IMR-90 (cell line): ENCODE measurements around the gene ADCY2. TPM values are rescaled to one million over a fixed set of nuclear protein-coding genes. Genes with fewer than 3 reads are reported as not detected.

Experiments used
- ATAC-seq: fragments of 200-7000 bp; cut with Tn5 transposase; 2 replicates; pipeline ENCODE4 v1.9.1; 2020; ENCODE audit warnings: low read depth, mild to moderate bottlenecking, moderate library complexity
- BruUV-seq: library from RNA; stranded (reverse); fragments of 400-500 nt; replicated peaks from 2 replicates; lab custom pipeline; 2021; lab: Mats Ljungman, UMichigan
- CTCF ChIA-PET: fragments of 300-600 bp; formaldehyde crosslinking; extraction: SDS; loops from one replicate; lab custom pipeline; 2021; ENCODE audit warnings: antibody characterized with exemption; lab: Yijun Ruan, JAX
- POLR2A ChIA-PET: fragments of 300-600 bp; sonication (Branson Sonifier 250); formaldehyde crosslinking; loops from one replicate; lab custom pipeline; 2022; ENCODE audit warnings: antibody characterized with exemption; ENCODE audit not compliant: unreplicated experiment; lab: Charles Lee
- DNase-seq: peaks from one replicate; pipeline ENCODE4 v3.0.0; 2013
- H2AFZ ChIP-seq: replicated peaks from 2 replicates; pipeline ENCODE3; 2013; ENCODE audit warnings: low read length, mild to moderate bottlenecking; ENCODE audit not compliant: poor library complexity
- H2AK5ac ChIP-seq: 2 replicates; pipeline ENCODE4 v1.6.1; 2013; ENCODE audit warnings: low read depth, low read length, inconsistent platforms
- H2AK9ac ChIP-seq: replicated peaks from 2 replicates; pipeline ENCODE3; 2013; ENCODE audit warnings: mild to moderate bottlenecking, low read depth, low read length, moderate library complexity; ENCODE audit not compliant: poor library complexity
- H2BK120ac ChIP-seq: 2 replicates; pipeline ENCODE4 v1.6.1; 2013; ENCODE audit warnings: low read depth, low read length, inconsistent platforms
- H2BK15ac ChIP-seq: 3 replicates; pipeline ENCODE4 v1.6.1; 2013; ENCODE audit warnings: low read depth, low read length, inconsistent platforms
- H2BK20ac ChIP-seq: 2 replicates; pipeline ENCODE4 v1.6.1; 2013; ENCODE audit warnings: low read depth, mild to moderate bottlenecking, inconsistent platforms, low read length, moderate library complexity
- H2BK5ac ChIP-seq: 2 replicates; pipeline ENCODE4 v1.6.1; 2013; ENCODE audit warnings: mild to moderate bottlenecking, low read depth, low read length, inconsistent platforms; ENCODE audit not compliant: poor library complexity, severe bottlenecking
- H3K14ac ChIP-seq: replicated peaks from 2 replicates; pipeline ENCODE4 v1.6.1; 2013; ENCODE audit warnings: low read depth, low read length, inconsistent platforms
- H3K18ac ChIP-seq: 2 replicates; pipeline ENCODE4 v1.6.1; 2013; ENCODE audit warnings: low read depth, low read length, control low read depth
- H3K23ac ChIP-seq: 2 replicates; pipeline ENCODE4 v1.6.1; 2013; ENCODE audit warnings: low read depth, low read length, inconsistent platforms
- H3K27ac ChIP-seq: 2 replicates; pipeline ENCODE4 v1.5.1; 2013; ENCODE audit warnings: mild to moderate bottlenecking, control low read depth, low read length; ENCODE audit not compliant: insufficient read depth
- H3K27me3 ChIP-seq: 2 replicates; pipeline ENCODE4 v1.6.1; 2013; ENCODE audit warnings: low read length; ENCODE audit not compliant: control insufficient read depth, insufficient read depth
- H3K36me3 ChIP-seq: 2 replicates; pipeline ENCODE4 v1.6.1; 2013; ENCODE audit warnings: low read length, mixed read lengths; ENCODE audit not compliant: control insufficient read depth, insufficient read depth
- H3K4ac ChIP-seq: 2 replicates; pipeline ENCODE4 v1.6.1; 2013; ENCODE audit warnings: low read depth, low read length, inconsistent platforms
- H3K4me1 ChIP-seq: 2 replicates; pipeline ENCODE4 v1.6.1; 2013; ENCODE audit warnings: low read length, mixed read lengths; ENCODE audit not compliant: control insufficient read depth, insufficient read depth
- H3K4me2 ChIP-seq: 2 replicates; pipeline ENCODE4 v1.6.1; 2013; ENCODE audit warnings: low read depth, mild to moderate bottlenecking, control low read depth, low read length, moderate library complexity
- H3K4me3 ChIP-seq: 2 replicates; pipeline ENCODE4 v1.5.1; 2013; ENCODE audit warnings: low read depth, mild to moderate bottlenecking, control low read depth, low read length, moderate library complexity; ENCODE audit not compliant: insufficient read depth
- H3K56ac ChIP-seq: 2 replicates; pipeline ENCODE4 v1.6.1; 2013; ENCODE audit warnings: low read length, inconsistent platforms; ENCODE audit not compliant: insufficient read depth; ENCODE audit errors: extremely low read depth
- H3K79me1 ChIP-seq, 2 experiments: 2 replicates each; pipeline ENCODE4 v1.6.1; 2013; ENCODE audit warnings: low read length in 2 of 2, inconsistent platforms in 1 of 2, low read depth in 1 of 2
- H3K9ac ChIP-seq: 2 replicates; pipeline ENCODE4 v1.6.1; 2013; ENCODE audit warnings: low read depth, low read length, control low read depth
- H3K9me1 ChIP-seq: 2 replicates; pipeline ENCODE4 v1.6.1; 2013; ENCODE audit warnings: low read length, inconsistent platforms; ENCODE audit not compliant: insufficient read depth
- H3K9me3 ChIP-seq: 2 replicates; pipeline ENCODE4 v1.6.1; 2013; ENCODE audit warnings: low read length; ENCODE audit not compliant: control insufficient read depth, insufficient read depth
- H4K20me1 ChIP-seq: 2 replicates; pipeline ENCODE4 v1.6.1; 2013; ENCODE audit warnings: low read length, inconsistent platforms; ENCODE audit not compliant: insufficient read depth
- H4K5ac ChIP-seq: 2 replicates; pipeline ENCODE4 v1.6.1; 2013; ENCODE audit warnings: mild to moderate bottlenecking, low read depth, low read length, control low read depth
- H4K8ac ChIP-seq, 2 experiments: 2 replicates each; pipeline ENCODE4 v1.6.1; 2013; ENCODE audit warnings: low read depth in 2 of 2, low read length in 2 of 2, control low read depth in 1 of 2, inconsistent platforms in 1 of 2
- H4K91ac ChIP-seq: 2 replicates; pipeline ENCODE4 v1.6.1; 2013; ENCODE audit warnings: low read depth, low read length, inconsistent platforms; ENCODE audit not compliant: insufficient read depth
- BHLHE40 ChIP-seq: fragments of 150-350 bp; IDR thresholded peaks from 2 replicates; pipeline ENCODE4 v1.6.1; 2016; ENCODE audit warnings: mild to moderate bottlenecking, low read depth, low read length
- CHD1 ChIP-seq: IDR thresholded peaks from 2 replicates; pipeline ENCODE4 v1.6.1; 2012; ENCODE audit warnings: low read depth, low read length, improper control_type of control experiment
- ELK1 ChIP-seq: fragments of 150-350 bp; IDR thresholded peaks from 2 replicates; pipeline ENCODE4 v1.6.1; 2016; ENCODE audit warnings: low read depth, mild to moderate bottlenecking, low read length, moderate library complexity, borderline replicate concordance
- FOS ChIP-seq: fragments of 150-350 bp; IDR thresholded peaks from 2 replicates; pipeline ENCODE4 v1.6.1; 2016; ENCODE audit warnings: low read depth, low read length
- MXI1 ChIP-seq: IDR thresholded peaks from 2 replicates; pipeline ENCODE4 v1.6.1; 2012; ENCODE audit warnings: low read depth, mild to moderate bottlenecking, low read length, moderate library complexity, borderline replicate concordance
- POLR2A ChIP-seq: IDR thresholded peaks from 2 replicates; pipeline ENCODE4 v1.6.1; 2012; ENCODE audit warnings: mild to moderate bottlenecking, low read depth, low read length
- RAD21 ChIP-seq: IDR thresholded peaks from 2 replicates; pipeline ENCODE4 v1.6.1; 2012; ENCODE audit warnings: low read length, improper control_type of control experiment
- RCOR1 ChIP-seq: IDR thresholded peaks from 2 replicates; pipeline ENCODE4 v1.6.1; 2012; ENCODE audit warnings: mild to moderate bottlenecking, low read length, improper control_type of control experiment; ENCODE audit not compliant: insufficient replicate concordance
- SMC3 ChIP-seq: fragments of 150-350 bp; IDR thresholded peaks from 2 replicates; pipeline ENCODE4 v1.6.1; 2016; ENCODE audit warnings: low read depth, mild to moderate bottlenecking, antibody characterized with exemption, low read length, moderate library complexity
- USF2 ChIP-seq: fragments of 150-350 bp; IDR thresholded peaks from 2 replicates; pipeline ENCODE4 v1.6.1; 2017; ENCODE audit warnings: mild to moderate bottlenecking, antibody characterized with exemption, low read length, low read depth
- WGBS, 2 experiments: methylation state at CpG; one replicate each; pipeline versions ENCODE4 v1.1.5 to v1.1.7; 2013; ENCODE audit warnings: missing lambda C conversion rate in 2 of 2; ENCODE audit not compliant: insufficient read length in 1 of 2; ENCODE audit errors: extremely low coverage in 2 of 2; 5-methylcytosine and 5-hydroxymethylcytosine counted together
- dilution Hi-C: fragments of 300-500 bp; cut with HindIII; formaldehyde crosslinking; loops from one replicate; pipeline ENCODE4 v1.14.3; 2018; ENCODE audit warnings: low sequenced_read_pairs; ENCODE audit not compliant: unreplicated experiment
- in situ Hi-C: fragments of 300-500 bp; cut with MboI; formaldehyde crosslinking; loops from 3 replicates; pipeline ENCODE4 v1.14.3; 2019; ENCODE audit warnings: low sequenced_read_pairs, inconsistent platforms, mixed read lengths
- intact Hi-C: fragments of 100-400 bp; cut with micrococcal nuclease; formaldehyde crosslinking; loops from 2 replicates; pipeline ENCODE4 v1.10.0; 2022
- polyA plus RNA-seq, 3 experiments: library from polyadenylated mRNA; depleted of rRNA; stranded (reverse); fragments of >200 nt; gene quantifications; 2 replicates each; pipeline ENCODE4 v1.2.3, GENCODE V29; 2012; ENCODE audit warnings: low replicate concordance in 1 of 3
- total RNA-seq: library from RNA; depleted of rRNA; stranded (reverse); fragments of >200 nt; gene quantifications from 2 replicates; pipeline ENCODE4 v1.2.3, GENCODE V29; 2012
- TF ChIP-seq, protein P1 (sequence below): conservative IDR thresholded peaks from 2 replicates; pipeline ENCODE4 v1.5.1; 2012; ENCODE audit warnings: mild to moderate bottlenecking, low read depth, low read length, improper control_type of control experiment

The ADCY2 gene
- total and polyA plus RNA-seq, 2 of the 4 experiments (the other 2 are of a cell fraction), result not detected

GRCh38 chr5:7678030-7678429 lies 282.1 kb downstream of the ADCY2 start:
- Histone ChIP-seq H2AK5ac (no peak overlapping the region), H2BK15ac (no peak overlapping the region), H4K20me1 (no peaks in the 10 kb centered on the region), H2BK120ac (no peak overlapping the region), H3K23ac (no peak overlapping the region), H3K9ac (no peak overlapping the region), H3K27me3 (no peaks in the 10 kb centered on the region), H3K56ac (no peak overlapping the region), H3K9me3 (peaks cover 22% of the 10 kb centered on the region), H2BK5ac (no peak overlapping the region), H3K4me2 (no peak overlapping the region), H3K4me3 (no peak overlapping the region), H2AK9ac (no peak overlapping the region), H3K27ac (no peak overlapping the region), H4K91ac (no peak overlapping the region), H4K8ac (no peak overlapping the region), H3K18ac (no peak overlapping the region), H3K79me1 (no peaks in the 10 kb centered on the region), H2AFZ (no peak overlapping the region), H3K9me1 (no peaks in the 10 kb centered on the region), H4K5ac (no peak overlapping the region), H3K36me3 (no peaks in the 10 kb centered on the region), H3K4me1 (no peaks in the 10 kb centered on the region), H2BK20ac (no peak overlapping the region), H3K4ac (no peak overlapping the region), H3K14ac (no peak overlapping the region)
- no CpG with 5 or more reads among the region's 4 CpGs for WGBS, 2 experiments
- CTCF ChIA-PET, result no interaction called here
- BruUV-seq, result no TSS peak
- POLR2A ChIA-PET, result no interaction called here
- in situ Hi-C loops, result no loop called here
- intact Hi-C loops, result no loop called here
- dilution Hi-C loops, result no loop called here
- DNase-seq, result no peak
- ATAC-seq, result no peak
- TF ChIP-seq ELK1 (no peak), SMC3 (no peak), CHD1 (no peak), RCOR1 (no peak), BHLHE40 (no peak), POLR2A (no peak), MXI1 (no peak), FOS (no peak), RAD21 (no peak), USF2 (no peak)
- TF ChIP-seq, protein P1, sequence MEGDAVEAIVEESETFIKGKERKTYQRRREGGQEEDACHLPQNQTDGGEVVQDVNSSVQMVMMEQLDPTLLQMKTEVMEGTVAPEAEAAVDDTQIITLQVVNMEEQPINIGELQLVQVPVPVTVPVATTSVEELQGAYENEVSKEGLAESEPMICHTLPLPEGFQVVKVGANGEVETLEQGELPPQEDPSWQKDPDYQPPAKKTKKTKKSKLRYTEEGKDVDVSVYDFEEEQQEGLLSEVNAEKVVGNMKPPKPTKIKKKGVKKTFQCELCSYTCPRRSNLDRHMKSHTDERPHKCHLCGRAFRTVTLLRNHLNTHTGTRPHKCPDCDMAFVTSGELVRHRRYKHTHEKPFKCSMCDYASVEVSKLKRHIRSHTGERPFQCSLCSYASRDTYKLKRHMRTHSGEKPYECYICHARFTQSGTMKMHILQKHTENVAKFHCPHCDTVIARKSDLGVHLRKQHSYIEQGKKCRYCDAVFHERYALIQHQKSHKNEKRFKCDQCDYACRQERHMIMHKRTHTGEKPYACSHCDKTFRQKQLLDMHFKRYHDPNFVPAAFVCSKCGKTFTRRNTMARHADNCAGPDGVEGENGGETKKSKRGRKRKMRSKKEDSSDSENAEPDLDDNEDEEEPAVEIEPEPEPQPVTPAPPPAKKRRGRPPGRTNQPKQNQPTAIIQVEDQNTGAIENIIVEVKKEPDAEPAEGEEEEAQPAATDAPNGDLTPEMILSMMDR, result no peak
